Measurements from ENCODE around the gene TASP1.
"Not testable (repeated sequence)": the region's sequence is repeated elsewhere in the genome, so short reads cannot be mapped to it uniquely, and the experiment has no call there.

Gene TASP1

DNA sequence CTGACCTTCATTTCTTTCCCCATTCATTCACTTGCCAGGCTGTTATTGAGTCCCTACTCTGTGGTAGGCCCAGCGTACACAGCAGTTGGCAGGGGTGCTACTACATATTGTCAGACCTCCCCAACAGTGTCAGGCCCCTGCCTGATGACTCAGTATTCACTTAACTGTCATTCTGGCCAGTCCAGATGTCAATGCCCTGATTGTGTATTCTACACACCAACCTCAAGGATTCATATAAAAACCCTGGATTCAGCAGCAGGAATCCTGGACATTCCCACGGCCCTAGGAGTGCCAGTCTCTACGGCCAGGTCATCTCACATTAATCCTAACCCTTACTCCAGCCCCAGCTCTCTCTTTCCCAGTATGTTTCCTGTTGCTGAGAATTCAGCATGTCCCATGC lies 151.5 kb downstream of the TASP1 start:
- FAIRE-seq, result no peak

DNA sequence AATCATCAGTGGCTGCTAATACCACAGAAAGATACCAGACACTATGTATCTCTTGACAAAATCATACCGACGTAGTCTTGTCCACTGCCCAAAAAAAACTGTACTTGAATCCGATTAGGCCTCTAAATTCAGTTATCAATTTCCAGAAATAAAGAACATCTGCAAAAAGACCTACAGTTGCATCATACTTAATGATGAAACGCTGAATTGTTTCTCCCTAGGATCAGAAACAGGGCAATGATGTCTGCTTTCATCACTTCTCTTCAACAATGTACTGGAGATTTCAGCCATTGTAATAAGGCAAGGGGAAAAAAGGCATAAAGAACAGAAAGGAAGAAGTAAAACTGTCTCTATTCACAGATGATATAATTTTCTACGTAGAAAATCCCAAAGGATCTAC lies 152.0 kb downstream of the TASP1 start:
- no peak for FAIRE-seq

DNA sequence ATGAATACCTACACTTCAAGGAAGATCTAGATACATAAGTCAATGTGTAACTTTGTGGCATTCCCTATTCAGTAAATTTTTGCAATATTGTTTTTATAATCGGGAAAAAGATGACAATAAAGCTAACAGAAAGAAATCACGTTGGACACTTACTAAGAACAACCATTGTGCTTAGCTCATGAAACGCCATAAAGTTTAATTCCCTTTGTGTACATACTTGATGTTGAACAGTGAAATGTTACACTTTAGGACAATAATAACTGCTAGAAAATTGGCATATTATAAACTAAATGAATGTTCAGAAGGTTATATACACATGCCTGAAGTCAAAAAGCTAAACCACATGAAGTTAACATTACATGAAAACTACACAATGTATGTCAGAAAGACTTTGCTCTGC lies 153.2 kb downstream of the TASP1 start:
- FAIRE-seq, result no peak

DNA sequence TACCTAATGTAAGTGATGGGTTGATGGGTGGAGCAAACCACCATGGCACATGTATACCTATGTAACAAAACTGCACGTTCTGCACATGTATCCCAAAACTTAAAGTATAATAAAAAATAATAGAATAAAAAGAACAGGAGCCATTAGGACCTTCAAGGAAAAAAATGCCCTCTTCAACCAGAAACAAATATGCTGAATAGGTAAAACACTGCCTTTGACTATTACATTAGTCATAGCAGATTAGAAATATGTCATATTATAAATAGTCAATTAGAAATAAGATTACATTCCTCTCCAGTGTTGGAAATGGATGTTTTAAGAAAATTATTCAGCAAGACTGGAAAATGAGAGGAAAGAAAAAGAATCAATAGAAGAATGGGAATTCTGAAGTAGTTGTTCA lies 153.7 kb downstream of the TASP1 start:
- not testable (repeated sequence) for FAIRE-seq

DNA sequence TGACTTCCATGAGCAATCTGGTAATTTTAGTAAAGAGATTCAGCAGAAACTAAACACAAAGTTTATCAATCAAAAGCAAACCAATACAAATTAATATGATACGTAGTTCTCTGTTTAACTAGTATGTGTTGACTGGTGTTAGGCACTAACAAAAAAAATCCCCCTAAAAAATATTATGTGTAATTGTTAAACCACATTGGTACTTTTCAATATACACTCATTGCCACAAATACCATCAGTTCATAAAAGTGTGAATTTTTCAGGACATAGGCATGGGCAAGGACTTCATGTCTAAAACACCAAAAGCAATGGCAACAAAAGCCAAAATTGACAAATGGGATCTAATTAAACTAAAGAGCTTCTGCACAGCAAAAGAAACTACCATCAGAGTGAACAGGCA lies 155.3 kb downstream of the TASP1 start:
- FAIRE-seq, result not testable (repeated sequence)

DNA sequence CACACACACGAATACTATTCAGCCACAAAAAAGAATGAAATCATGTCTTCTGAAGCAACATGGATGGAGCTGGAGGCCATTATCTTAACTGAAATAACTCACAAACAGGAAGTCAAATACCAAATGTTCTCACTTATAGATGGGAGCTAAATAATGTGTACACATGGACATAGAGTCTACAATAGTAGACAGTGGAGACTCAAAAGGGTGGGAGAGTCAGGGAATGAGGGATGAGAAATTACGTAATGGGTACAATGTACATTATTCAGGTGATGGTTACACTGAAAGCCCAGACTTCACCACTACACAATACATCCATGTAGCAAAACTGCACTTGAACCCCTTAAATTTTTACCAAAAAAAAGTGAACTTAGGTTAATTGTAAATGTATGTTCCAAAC lies 160.4 kb downstream of the TASP1 start:
- FAIRE-seq, result no peak

DNA sequence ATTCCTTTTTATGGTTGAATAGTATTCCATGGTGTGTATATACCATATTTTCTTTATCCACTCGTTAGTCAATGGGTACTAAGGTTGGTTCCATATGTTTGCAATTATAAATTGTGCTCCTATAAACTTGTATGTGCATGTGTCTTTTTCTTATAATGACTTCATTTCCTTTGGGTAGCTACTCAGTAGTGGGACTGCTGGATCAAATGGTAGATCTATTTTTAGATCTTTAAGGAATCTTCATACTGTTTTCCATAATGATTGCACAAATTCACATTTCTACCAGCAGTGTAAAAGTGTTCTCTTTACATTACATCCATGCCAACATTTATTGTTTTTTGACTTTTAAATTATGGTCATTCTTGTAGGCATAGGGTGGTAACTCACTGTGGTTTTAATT lies 164.3 kb downstream of the TASP1 start:
- FAIRE-seq, result no peak

DNA sequence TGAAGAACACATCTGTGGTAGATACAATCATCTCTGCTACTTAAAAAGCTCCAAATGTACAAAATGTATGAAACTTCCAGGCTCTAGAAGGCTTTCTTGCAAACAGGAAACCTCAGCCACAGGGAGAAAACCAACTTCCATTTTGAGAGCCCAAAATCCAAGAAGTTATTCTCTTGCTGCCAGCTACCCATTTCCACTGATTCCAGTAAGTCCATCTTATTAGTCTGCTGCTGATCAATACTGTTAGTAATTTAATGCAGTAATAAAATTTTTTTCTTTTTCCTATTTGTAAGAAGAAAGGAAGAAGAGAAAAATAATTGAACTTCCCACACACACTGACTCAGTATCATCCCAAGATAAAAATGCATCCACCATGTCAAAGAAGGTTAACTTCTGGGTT lies 169.5 kb downstream of the TASP1 start:
- no peak for FAIRE-seq

DNA sequence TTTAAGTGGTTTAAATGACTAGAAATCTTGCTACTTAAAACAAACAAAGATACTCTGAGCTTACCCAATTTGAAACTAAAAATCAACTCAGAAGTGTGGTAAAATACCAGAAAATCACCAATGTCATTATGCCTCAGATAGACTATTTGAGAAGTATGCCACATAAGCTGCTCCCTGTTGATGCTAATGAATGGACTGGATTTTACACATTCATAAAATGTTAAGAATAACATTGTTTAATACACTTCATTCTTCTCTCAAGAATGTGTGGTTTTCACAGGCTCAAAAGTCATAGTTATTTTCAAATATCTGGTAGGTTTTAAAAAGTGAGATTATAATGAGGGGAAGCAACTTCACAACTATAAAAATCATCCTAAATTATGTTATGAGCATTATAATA lies 170.6 kb downstream of the TASP1 start:
- no peak for FAIRE-seq

DNA sequence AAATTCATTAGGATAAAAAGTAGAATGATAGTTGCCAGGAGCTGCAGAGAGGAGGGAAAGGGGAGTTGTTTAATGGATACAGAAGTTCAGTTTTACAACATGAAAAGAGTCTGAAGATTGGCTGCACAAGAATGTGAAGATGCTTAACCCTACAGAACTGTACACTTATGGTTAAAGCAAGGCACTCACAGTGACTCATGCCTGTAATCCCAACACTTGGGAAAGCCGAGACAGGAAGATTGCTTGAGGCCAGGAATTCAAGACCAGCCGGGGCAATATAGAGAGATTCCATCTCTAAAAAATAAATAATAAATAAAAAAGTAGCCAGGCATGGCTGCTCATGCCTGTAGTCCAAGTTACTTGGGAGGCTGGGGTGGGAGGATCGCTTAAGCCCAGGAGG lies 174.0 kb downstream of the TASP1 start:
- FAIRE-seq, result no peak

DNA sequence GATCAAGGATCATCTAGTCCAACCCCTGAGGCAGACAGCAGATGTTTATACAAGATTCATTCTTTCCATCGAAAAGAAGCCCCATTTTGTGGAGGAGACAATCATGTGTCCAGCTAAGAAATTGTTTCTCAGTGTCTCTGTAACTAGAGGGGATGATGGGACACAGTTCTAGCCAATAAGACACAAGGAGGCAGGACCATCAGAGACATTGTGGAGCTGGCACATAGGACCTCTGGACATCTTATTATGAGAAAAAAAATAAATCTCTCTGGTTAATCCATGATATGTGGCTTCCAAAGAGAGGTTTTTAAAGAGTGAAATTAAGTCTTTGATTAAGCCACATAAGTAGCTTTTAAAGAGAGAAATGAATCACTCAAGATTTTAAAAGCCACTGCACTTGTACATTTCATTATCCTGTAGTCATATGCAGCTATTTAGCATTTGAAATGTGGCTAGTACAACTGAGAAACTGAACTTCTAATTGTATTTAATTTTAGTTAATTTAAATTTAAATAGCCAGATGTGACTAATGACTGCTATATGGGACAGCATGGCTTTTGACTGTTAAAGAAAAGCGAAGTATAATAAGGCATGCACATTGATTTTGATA lies 176.8 kb downstream of the TASP1 start:
- FAIRE-seq, result no peak

DNA sequence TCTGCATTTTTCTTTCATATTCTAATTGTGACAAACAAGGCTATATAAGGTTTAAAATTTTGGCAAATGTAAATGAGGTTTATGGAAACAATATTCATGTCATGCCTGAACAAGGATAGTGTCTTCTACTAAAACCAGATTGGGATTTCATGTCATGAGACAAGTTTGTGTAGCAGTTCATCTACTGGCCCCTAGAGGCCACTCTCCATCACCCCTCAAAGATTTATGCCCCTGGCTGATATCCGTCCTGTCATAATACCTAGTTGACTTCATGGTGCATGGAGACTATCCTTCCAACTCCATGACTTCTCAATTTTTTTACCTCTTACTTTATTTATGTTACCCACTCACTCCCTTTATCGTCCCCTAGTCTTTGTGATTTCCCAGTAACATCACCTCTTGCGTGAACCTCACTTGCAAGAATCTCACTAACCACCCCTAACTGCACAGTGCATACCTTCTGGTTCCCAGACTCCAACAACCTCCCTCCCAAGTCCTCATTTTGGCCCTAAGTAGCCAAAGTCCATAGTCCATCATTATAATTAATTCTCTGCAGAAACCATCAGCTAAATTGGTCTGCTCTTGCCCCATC lies 179.8 kb downstream of the TASP1 start:
- FAIRE-seq, result peak; percentile 70

DNA sequence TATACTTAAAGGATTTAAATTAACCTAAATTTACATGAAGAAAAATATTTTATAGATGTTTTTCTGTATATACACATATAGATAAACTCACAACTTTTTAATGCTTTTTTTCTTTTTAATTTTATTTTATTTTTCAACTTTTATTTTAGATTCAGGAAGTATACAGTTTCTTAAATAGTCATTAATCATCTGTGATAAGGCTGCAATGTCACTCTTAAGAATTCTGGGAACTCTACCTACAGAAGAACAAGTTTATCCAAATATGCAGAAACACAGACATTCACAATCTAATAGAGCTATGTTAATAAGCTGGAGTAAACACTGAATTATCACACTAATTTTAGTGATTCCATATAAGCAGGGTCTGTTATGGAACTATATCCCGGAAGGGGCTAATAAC lies 181.2 kb downstream of the TASP1 start:
- FAIRE-seq, result peak; percentile 91

DNA sequence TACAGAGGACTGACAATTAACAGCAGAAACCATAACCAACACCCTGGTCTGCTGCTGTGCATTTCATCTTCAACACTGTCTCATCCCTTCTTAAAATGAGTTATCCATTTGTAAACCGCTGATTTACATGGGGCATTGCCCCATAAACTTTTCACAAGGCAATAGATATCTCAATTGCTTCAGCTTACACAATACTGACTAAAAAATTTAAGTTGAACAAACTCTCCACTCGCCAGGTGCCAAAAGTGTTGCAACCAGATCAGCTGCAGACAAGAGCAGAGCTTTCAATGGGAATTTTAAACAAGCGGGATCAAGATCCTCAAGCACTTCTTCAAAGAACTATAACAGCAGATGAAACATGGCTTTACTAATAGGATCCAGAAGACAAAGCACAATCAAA lies 183.0 kb downstream of the TASP1 start:
- FAIRE-seq, result no peak

DNA sequence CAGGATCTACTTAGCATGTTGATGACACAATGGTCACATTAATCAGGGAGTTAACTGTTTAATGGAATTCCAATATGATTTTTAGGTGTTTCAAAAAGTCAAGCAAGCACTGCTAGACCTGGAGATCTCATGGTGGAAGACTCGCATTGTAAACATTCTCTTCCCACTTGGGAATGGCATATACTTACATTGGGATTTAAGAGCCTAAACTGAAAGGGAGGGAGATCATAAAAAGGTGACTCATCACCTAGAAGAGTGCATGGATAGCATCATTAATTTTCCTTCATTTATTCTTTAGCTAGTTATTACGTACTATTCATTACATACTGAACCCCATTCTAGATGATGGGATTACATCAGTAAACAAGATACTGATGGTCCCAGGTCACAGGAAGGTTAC lies 185.4 kb downstream of the TASP1 start:
- no peak for FAIRE-seq

DNA sequence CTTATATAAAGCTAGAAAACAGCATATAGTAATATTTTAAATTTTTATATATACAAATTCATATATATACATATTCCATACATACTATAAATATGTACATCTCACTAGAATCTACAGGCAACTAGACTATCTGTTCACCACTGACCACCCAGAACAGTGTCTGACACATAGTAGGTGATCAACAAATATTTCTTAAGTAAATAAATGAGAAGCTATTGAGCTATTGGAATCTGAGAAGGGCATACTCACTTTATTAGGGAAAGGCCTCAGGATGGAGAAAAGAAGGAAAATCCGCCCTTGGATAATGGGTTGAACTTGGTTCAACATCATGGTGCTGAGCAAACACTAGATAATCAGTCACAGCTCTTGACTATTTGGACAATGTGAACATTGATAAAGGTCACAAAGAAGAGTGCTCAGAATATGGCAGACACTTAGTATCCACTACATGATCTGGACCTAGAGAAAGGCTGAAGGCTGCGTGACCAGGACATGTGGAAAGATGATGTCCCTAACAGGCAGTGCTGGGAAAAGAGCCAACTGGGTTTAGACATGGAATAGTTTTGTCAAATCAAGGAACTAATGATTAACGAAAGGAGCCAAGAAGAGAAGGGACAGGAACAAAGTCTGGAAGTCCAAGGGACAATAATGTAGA lies 186.1 kb downstream of the TASP1 start:
- FAIRE-seq, result no peak

DNA sequence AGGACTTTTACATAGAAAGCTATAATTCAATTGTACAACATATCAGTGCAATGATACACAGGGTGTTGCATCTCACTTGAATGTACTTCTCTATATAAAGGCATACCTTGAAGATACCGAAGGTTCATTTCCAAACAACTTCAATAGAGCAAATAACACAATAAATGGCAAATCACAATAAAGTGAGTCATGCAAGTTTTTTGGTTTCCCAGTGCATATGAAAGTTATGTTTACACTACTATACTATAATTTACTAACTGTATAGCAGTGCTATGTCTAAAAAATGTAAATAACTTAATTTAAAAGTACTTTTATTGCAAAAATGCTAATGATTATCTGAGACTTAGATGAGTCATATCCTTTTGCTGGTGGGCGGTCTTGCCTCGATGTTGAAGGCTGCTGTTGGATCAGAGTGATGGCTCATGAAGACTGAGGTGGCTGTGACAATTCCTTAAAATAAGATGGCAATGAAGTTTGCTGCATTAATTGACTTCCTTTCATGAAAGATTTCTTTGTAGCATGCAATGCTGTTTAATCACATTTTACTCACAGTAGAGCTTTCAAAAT lies 188.8 kb downstream of the TASP1 start:
- FAIRE-seq, result no peak

DNA sequence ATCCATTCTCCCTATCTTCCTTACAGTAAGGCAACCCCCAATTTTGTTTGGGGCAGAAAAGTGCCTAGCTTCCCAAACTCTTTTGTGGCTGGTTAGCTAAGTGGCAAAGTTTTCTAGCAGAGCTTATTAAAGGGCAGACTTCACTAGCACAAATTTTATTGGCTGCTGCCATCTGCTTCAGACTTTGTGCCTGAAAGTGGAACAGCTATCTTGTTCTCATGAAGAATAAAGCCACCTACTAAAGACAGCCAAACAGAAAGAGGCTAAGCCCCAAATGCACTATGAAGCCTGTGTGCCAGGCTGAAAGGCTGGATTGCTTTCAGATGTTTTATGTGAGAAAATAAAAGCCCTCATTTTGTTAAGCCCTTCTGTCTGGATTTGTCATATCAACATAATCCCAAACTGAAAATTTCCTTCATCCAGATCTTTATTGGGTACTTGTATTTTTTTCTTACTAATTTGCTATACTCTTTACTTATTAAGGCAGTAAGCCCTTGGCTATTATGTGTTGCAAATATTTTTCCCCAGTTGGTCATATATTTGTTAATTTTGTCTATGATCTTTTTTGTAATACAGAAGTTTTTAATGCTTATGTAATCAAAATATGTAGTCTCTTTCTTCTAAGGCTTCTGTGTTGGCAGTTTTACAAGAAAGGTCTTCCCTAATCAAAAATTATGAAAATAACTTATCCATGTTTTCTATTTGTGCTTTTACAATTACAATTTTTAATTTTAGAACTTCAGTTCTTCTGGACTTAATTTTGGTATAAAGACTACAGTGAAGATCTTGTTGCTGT lies 191.1 kb downstream of the TASP1 start:
- FAIRE-seq, result no peak

DNA sequence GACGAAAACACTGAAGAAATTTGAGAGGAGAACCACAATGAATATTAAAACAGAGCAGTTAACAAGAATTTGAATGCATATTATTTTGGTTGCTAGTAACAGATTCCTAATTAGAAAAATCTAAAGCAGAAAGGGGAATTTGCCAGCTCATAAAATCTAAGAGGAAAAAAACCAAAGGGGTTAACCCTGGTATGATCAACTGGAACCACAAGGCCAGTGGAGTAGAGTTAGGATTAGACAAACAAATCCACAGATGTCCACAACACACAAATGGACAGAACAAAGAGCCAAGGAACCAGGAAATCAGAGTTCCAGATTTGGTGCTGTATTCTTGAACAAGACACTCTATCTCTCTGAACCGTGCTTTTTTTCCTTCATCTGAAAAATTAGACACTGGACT lies 195.0 kb downstream of the TASP1 start:
- no peak for FAIRE-seq

DNA sequence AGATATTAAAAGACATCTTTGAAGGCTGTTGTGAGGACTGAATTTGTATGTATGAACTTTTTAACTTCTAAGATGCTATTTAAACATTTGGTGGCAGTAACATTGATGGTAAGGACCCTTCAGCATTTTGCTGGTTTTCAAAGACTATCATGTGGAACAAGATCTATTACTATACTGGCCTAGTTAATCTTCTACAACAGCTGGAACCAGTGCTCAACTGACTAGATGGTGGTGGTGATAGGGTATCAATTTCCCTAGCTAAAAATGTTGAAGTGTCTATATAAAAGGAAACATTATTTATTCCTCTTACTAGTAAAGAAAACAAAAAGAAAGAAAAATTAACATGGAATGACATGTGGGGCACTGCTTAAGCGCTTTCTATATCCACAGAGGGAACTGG lies 195.7 kb downstream of the TASP1 start:
- FAIRE-seq, result no peak

DNA sequence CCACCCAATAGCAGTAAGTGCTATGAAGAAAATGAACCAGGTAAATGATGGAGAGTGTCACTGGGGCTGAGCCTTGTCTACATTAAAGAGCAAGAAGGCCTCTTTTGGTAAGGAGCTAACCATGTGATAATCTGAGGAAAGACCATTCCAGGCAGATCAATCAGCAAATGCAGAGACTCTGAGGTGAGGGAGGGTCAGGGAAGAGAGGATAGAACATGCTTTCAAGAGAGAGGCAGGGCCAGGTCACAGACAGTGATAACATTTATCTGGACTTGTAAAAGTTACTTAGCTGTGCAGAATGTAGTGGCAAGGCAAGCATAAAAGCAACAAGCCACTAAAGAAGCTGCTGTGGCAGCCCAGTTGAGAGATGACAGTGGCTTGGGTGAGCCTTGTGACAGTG lies 197.3 kb downstream of the TASP1 start:
- no peak for FAIRE-seq

DNA sequence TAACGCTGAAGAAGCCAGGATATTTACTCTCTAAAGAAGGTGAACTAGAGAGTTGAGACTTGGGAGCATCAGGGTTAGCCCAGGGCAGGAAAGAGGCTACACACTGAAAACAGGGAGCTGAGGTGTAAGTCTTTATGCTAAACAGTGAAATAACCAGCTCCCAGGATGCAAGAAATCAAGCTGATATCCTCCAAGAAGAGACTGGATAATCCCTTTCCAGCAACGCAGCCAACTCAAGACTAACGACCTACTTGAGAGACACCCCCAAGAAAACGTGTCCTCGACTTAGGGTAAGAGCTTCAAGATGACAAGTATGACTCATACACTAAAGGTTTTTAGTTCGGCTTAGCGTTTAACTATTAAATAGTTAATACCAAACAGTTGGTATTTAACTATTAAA lies 202.2 kb downstream of the TASP1 start:
- no peak for FAIRE-seq

DNA sequence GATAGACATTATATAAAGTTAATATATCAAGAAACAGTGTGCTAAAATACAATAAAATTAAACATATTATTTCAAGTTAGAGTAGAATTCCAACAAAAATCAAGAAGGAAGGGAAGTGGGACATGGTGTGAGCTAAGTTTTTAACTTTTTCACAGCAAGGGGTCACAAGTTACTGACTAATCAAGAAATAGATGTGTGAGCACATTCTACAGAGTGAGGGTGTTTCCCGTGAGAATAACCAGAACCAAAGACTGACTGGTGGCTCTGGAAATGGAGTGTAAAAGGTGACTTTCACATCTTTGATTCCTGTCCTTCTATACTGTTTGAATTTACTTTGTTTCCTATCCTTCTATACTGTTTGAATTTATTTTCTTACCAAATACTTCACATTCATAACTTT lies 206.6 kb downstream of the TASP1 start:
- FAIRE-seq, result no peak
